ENCODE results near the gene HOMER3. TPM values are rescaled to one million over a fixed set of nuclear protein-coding genes. Genes with fewer than 3 reads are reported as not detected.

Gene HOMER3
- total RNA-seq, 3 donors from 2014 or later: 0.53 to 1.1 (median 0.79) TPM

DNA sequence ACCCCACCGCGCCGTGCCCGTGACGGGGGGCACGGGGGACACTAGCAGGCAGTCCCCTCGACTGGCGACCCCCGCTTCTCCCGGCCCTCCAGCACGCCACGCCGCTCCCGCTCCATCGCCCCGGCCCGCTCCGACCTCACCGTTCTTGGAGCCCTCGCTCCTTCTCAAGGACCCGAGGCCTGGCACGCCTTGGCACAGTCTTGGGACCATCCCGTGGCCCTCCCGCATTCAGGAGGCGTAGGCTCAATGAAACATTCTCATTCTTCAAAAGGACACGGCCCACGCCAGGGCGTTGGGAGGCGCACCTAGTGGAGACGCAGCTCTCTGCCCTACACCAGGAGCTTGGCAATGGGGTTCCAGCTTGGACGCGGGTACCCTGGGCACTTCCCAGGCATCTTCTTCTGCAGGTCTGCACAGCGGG, 44.6 kb downstream of the HOMER3 start:
- no peak for DNase-seq
- peak; percentile 6 to 26 for ATAC-seq
- peak overlapping the region; percentile 71 for H3K4me3 Mint-ChIP-seq

DNA sequence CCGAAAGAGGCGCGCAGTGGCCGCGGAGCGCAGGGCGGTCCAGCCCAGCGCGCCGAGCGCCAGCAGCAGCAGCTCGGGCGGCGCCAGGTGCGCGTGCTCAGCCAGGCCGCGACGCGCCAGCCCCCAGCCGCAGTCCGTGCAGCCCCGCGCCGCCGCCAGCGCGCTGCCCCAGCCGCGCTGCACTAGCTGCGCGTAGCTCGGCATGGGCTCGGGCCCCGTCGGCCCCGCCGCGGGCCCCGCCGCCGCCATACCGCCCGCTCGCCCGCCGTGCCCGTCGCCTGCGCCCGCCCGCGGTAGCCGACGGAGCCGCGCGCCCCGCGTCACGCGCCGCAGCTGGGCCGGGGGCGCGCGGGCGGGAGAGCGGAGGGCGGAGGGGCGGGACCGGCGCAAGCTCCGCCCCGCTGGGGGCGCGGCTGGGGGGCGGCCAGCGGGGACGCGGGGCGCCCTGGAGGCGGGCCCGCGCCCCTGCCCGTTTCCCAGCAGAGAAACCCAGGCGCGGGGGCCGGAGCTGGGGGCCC, 45.1 kb downstream of the HOMER3 start, which contains the start of gene CERS1:
CERS1 (minus strand) TSS at position 335 of the 518 bp plus-strand sequence; CDS start at position 249, 86 bp downstream.
- peak; percentile 51 to 61 for ATAC-seq
- H3K4me3 Mint-ChIP-seq: peak within 1 kb of the TSS; percentile 71
- H3K4me1 Mint-ChIP-seq (ENCODE audit: low read depth): peaks cover 9% of the 10 kb centered on the region
- no peaks in the 10 kb centered on the region for H3K9me3 Mint-ChIP-seq
- no peak for DNase-seq
- H3K36me3 Mint-ChIP-seq (ENCODE audit: insufficient read depth): peaks cover 4% of the 10 kb centered on the region
- peaks cover 27% of the 10 kb centered on the region for H3K27me3 Mint-ChIP-seq (ENCODE audit: low read depth)

More for the DNA sequence above, 44.6 kb downstream of the HOMER3 start:
- Mint-ChIP-seq H3K27me3 (ENCODE audit: low read depth) (peaks cover 27% of the 10 kb centered on the region), H3K36me3 (ENCODE audit: insufficient read depth) (peaks cover 4% of the 10 kb centered on the region), H3K4me1 (ENCODE audit: low read depth) (peaks cover 9% of the 10 kb centered on the region), H3K9me3 (no peaks in the 10 kb centered on the region)

DNA sequence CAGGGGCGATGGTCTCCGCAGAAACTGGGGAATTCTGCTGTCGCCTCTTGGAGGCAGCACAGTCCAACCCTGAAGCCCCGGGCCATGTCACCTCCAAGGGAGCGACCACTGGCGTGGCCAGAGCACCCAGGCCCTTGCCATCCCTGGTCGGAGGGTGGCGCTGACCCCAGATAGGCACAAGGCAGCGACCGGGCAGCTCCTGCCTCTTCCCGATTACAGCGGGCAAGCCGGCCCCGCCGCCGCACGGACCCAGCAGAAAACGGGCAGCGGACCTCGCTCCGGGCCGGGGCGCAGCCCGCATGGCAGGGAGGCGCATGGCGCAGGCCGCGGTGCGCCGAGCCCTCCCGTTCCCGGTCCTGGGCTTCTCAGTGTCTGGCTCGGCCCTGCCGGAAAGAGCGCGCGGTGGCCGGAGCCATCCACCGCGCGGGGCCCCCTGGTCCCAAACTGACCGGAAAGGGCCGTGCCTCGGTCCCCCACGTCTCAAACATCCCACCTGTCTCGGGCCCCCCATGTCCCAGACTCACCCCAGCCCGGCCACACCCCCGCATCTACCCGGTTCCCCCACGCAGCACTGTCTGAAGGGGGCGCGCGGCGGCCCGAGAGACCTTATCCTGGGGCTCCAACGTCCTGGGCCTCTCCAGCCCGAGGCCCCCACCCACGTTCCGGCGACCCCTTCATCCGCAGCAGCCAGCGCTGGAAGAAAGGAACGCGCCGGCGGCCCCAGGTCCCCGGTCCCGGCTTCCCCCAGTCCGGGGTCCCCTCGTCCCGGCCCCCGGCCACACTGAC, 45.8 kb downstream of the HOMER3 start:
- H3K9me3 Mint-ChIP-seq: no peaks in the 10 kb centered on the region
- DNase-seq: no peak
- H3K27me3 Mint-ChIP-seq (ENCODE audit: low read depth): peaks cover 28% of the 10 kb centered on the region
- H3K4me1 Mint-ChIP-seq (ENCODE audit: low read depth): peaks cover 9% of the 10 kb centered on the region
- no peaks in the 10 kb centered on the region for H3K36me3 Mint-ChIP-seq (ENCODE audit: insufficient read depth)
- ATAC-seq: peak; percentile 15 to 20
- H3K4me3 Mint-ChIP-seq: no peak overlapping the region

DNA sequence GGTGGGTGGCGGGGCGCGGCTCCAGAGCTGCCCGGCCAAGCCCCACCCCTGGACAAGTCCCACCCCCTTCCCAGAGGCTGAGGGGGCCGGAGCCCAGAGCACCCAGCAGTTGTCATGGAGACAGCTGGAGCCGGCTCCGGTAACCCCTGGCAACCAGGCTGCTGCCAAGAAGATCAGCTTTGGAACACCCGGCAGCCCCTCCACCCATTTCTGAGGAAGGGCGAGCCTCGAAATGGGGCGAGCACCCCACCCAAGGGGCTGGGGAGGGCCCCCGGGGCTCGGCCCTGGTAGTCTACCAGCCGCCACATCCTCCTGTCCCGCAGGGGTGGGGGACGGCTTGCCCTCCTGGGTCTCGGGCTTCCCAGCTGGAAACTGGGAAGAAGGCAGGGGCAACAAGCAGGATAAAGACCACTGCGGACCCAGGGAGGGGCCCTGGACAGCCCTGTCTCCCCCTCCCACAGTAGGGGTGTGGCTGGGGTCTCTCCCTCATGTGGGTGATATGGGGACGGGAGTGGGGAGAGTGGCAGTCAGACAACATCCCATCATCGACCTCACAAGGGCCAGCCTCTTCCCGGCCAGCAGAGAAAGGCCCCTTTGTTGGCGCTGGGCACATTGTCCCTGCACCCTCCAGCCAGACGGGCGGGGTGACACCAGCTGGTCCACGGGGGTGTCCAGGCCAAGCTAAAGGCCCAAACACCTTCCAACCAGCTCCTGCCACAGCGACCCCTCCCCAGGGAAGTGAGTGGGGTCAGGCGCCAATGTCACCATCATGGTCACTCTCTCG, 46.6 kb downstream of the HOMER3 start:
- Mint-ChIP-seq H3K36me3 (ENCODE audit: insufficient read depth) (no peaks in the 10 kb centered on the region), H3K4me1 (ENCODE audit: low read depth) (peaks cover 9% of the 10 kb centered on the region), H3K4me3 (no peak overlapping the region), H3K27me3 (ENCODE audit: low read depth) (peaks cover 32% of the 10 kb centered on the region), H3K9me3 (no peaks in the 10 kb centered on the region)
- ATAC-seq (no peak), DNase-seq (no peak)

DNA sequence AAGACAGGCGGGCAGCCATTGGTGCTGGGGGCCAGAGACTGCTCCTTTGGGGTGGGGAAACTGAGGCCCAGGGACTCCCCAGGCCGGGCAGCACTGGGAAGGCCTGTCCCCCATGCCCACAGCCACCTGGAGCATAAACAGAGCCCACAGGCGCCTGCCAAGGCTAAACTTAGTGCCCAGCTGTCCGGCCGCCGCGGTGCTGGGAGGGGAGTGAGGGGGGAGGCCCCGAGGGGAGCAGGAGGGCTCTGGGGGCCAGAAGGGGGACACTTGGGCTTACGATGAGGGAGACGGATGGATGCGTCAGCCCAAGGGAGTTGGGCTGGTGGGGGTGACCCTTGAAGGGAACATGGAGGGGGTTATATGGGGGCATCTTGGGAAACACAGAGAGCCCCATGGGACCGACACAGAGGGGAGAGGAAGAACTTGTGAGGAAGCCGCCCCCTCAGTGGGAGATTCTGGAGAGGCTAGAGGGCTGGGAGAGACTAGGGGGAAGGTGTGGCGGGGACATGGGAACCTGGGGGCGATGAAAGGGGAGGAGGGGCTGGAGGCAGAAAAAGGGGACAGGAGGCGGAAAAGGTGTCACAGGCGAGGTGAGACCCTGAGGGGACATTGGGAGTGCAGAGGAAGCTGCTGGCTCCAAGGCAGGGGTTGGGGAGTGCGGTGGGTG, 47.3 kb downstream of the HOMER3 start:
- ATAC-seq (no peak), DNase-seq (no peak)
- peaks cover 32% of the 10 kb centered on the region for H3K27me3 Mint-ChIP-seq (ENCODE audit: low read depth)
- peaks cover 9% of the 10 kb centered on the region for H3K4me1 Mint-ChIP-seq (ENCODE audit: low read depth)
- H3K4me3 Mint-ChIP-seq: no peak overlapping the region
- H3K9me3 Mint-ChIP-seq: no peaks in the 10 kb centered on the region
- no peaks in the 10 kb centered on the region for H3K36me3 Mint-ChIP-seq (ENCODE audit: insufficient read depth)

DNA sequence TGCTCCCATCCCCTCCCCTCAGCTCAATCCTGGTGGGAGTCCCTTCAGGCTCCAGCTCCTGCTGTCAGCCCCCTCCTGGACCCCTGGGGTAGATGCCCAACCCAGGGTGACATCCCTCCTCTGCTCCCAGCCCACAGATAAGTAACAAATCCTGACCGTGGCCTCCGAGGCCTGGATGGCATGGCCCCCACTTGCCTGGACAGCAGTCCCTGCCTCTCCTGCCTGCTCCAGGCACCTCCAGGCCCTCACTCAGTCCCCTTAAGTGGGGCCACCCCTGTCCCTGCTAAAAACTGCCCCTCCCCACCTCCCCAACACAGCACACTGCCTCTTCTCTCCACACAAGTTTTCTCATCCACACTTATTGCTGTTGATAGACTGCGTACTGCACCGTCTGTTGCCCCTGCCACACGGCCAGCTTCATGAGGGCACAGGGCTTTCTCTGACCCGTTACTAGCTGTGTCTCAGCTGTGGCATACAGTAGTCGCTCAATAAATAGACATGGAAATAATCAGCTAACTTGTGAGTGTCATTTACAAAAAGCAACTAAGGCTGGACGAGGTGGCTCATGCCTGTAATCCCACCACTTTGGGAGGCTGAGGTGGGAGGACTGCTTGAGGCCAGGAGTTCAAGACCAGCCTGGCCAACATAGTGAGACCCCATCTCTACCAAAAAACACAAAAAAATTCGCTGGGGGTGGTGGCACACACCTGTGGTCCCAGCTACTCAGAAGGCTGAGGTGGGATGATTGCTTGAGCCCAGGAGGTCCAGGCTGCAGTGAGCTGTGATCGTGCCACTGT, 50.9 kb downstream of the HOMER3 start:
- no peak for ATAC-seq
- H3K36me3 Mint-ChIP-seq (ENCODE audit: insufficient read depth): no peaks in the 10 kb centered on the region
- H3K27me3 Mint-ChIP-seq (ENCODE audit: low read depth): peaks cover 19% of the 10 kb centered on the region
- H3K4me1 Mint-ChIP-seq (ENCODE audit: low read depth): no peaks in the 10 kb centered on the region
- no peak for DNase-seq
- H3K9me3 Mint-ChIP-seq: no peaks in the 10 kb centered on the region
- no peak overlapping the region for H3K4me3 Mint-ChIP-seq

DNA sequence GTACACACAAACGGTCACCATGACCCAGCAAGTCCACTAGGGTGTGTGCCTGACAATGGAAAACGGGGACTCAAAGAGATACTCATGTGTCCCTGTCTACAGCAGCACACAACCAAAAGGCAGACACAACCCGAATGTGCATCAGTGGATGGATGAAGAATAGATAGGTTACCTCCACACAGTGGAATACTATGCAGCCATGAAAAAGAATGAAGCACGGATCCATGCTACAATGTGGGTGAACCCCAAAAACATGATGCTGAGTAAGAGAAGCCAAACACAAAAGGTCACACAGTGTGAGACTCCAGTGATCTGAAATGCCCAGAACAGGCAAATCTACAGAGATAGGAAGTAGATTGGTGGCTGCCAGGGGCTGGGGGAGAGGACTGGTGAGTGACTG, 54.0 kb downstream of the HOMER3 start:
- Mint-ChIP-seq H3K4me3 (no peak overlapping the region), H3K36me3 (ENCODE audit: insufficient read depth) (no peaks in the 10 kb centered on the region)
- no peak for ATAC-seq

DNA sequence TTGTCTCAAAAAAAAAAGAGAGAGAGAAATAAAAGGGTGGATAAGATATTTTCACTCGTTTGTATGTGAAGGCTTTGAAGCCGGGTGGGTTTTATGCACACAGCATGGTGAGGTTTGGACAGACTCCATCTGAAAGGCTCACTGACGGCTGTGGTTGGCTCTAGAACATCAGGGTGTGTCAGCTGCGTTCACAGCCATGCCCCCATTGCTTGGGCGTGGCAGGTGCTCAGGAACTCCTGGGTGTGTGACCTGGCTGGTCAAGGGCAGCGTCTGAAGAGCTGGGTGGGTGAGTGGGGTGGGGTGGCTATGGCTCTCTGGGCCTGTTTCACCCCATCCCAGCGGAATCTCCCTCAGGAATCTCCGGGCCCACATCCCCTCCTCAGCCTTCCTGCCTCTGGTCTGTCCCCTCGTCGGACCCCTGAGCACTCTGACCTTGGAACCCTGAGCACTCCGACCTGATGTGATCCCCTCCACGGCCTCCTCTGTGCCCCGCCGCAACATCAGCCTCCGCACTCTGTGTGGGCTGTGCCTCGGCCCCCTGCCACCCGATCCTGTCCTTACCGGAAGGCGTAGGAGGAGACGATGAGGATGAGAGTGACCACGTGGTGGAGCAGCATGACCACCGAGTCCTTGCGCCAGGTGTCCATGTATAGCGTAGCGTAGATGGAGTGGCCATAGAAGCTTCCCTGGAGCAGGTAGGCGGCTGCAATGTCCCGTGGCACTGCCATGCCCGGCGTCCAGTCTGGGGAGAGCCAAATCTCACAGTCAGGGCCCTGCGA, 57.3 kb downstream of the HOMER3 start:
- H3K4me1 Mint-ChIP-seq (ENCODE audit: low read depth): no peaks in the 10 kb centered on the region
- no peaks in the 10 kb centered on the region for H3K9me3 Mint-ChIP-seq
- peaks cover 5% of the 10 kb centered on the region for H3K27me3 Mint-ChIP-seq (ENCODE audit: low read depth)
- H3K4me3 Mint-ChIP-seq: no peak overlapping the region
- DNase-seq (no peak), ATAC-seq (no peak)
- no peaks in the 10 kb centered on the region for H3K36me3 Mint-ChIP-seq (ENCODE audit: insufficient read depth)

More for the DNA sequence above, 54.0 kb downstream of the HOMER3 start:
- DNase-seq: no peak
- H3K9me3 Mint-ChIP-seq: no peaks in the 10 kb centered on the region
- H3K4me1 Mint-ChIP-seq (ENCODE audit: low read depth): no peaks in the 10 kb centered on the region
- peaks cover 10% of the 10 kb centered on the region for H3K27me3 Mint-ChIP-seq (ENCODE audit: low read depth)

DNA sequence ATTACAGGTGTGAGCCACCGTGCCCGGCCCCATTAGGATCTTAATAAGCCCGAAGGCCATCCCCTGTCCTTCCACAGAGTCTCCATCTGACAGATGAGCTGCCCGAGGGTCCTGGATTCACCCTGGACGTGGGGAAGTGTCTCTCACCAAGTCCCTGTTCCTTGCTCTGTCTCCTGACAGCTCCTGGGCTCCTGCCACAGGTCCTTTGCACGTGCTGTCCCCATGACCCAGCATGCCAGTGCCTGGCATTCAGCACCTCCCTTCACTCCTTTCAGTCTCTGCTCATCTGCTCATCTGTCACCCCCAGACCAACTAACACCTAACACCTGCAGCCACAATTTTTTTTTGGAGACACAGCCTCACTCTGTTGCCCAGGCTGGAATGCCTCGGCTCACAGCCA, 59.5 kb downstream of the HOMER3 start:
- no peak for DNase-seq
- H3K27me3 Mint-ChIP-seq (ENCODE audit: low read depth): peaks cover 2% of the 10 kb centered on the region
- H3K4me1 Mint-ChIP-seq (ENCODE audit: low read depth): no peaks in the 10 kb centered on the region
- no peaks in the 10 kb centered on the region for H3K9me3 Mint-ChIP-seq
- no peak for ATAC-seq
- H3K4me3 Mint-ChIP-seq: no peak overlapping the region
- H3K36me3 Mint-ChIP-seq (ENCODE audit: insufficient read depth): no peaks in the 10 kb centered on the region

DNA sequence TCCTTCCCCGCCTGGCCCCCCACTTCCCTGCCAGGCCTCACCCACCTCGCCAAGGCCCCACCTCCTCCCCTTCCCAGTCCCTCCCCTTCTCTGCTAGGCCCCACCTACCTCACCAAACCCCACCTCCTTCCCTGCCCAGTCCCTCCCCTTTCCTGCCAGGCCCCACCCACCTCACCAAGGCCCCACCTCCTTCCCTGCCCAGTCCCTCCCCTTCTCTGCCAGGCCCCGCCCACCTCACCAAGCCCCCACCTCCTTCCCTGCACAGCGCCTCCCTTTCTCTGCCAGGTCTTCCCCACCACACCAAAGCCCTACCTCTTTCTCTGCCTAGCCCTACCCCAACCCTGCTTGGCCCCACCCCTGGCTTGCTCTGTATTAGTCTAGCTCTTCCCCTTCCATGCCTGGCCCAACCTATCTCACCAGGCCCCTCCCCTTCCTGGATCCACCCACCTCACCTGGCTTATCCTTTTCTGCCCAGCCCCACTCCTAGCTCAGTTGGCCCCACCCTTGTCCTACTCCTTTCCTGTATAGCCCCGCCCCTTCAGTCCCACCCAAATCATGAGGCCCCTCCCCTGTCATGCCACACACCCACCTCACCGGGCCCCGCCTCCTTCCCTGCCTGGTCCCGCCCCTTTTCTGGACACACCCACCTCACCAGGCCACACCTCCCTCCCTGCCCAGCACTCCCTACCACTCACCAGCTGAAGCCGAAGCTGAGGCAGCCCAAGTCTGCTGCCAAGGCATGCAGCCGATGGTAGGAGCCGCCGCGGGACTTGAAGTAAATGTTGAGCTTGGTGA, 61.2 kb downstream of the HOMER3 start:
- no peak for DNase-seq
- no peak overlapping the region for H3K4me3 Mint-ChIP-seq
- H3K9me3 Mint-ChIP-seq: no peaks in the 10 kb centered on the region
- ATAC-seq: peak; percentile 67 to 68
- peaks cover 2% of the 10 kb centered on the region for H3K27me3 Mint-ChIP-seq (ENCODE audit: low read depth)
- no peaks in the 10 kb centered on the region for H3K4me1 Mint-ChIP-seq (ENCODE audit: low read depth)
- no peaks in the 10 kb centered on the region for H3K36me3 Mint-ChIP-seq (ENCODE audit: insufficient read depth)
